Jurkat, Clone E6-1 (cell line): ENCODE measurements around the gene SYT3.
"Not testable (repeated sequence)": the region's sequence is repeated elsewhere in the genome, so short reads cannot be mapped to it uniquely, and the experiment has no call there.

Experiments
- DNase-seq: peaks from one replicate; pipeline ENCODE4 v3.0.0-alpha.2; 2011; ENCODE audit warnings: low read depth, low spot score
- H3K4me3 ChIP-seq: 2 replicates; pipeline ENCODE4 v1.5.1; 2011; ENCODE audit warnings: mild to moderate bottlenecking, low read length, control low read depth, moderate library complexity

The SYT3 gene

DNA sequence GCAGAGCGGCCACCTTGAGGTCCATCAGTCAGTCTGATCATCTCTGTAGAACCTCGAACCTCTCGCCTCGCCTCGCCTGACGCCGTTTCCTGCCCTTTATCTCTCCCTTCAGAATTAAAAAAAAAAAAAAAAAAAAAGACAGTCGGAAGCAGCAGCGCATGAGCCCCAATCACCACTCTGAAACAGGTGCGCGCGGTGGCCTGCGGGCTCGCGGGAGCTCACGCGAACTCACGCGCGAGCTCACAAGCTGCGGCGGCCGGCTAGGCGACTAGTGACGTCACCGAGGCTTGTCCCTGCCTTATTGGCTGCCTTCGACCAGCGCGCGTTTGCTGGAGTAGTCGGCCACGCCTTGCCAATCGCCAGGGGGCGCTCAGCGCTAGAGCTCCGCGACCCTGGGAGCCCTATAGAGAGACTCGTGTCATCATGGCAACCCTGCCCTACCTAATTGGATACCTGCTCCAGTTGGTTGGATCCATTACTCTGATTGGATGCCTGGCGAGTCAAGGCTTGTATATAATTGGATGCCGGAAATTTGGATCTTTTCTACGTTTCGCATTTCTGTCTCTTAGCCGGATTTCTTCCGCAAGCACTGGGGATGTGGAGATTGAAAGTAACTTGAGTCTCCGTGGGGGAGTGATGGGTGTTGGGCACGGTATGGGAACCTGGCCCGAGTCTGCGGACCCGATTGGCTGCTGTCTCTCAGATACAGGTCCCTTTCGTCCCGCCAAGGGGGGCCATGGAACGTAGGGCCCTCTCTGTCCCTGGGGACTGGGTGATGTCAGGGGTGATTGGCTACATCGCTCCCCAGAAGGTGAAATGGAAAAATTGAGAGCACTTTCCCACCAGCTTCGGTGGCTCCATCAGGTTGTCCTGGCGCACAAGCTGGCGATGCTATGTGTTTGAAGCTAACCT is 31.6 kb downstream of the SYT3 start:
- peak; percentile 91 for DNase-seq
- H3K4me3 ChIP-seq: no peak overlapping the region

- no peak overlapping the region for H3K4me3 ChIP-seq
- DNase-seq: no peak
These were observed 32.3 kb downstream of the SYT3 start for GRCh38 chr19:50607388-50607787.

DNA sequence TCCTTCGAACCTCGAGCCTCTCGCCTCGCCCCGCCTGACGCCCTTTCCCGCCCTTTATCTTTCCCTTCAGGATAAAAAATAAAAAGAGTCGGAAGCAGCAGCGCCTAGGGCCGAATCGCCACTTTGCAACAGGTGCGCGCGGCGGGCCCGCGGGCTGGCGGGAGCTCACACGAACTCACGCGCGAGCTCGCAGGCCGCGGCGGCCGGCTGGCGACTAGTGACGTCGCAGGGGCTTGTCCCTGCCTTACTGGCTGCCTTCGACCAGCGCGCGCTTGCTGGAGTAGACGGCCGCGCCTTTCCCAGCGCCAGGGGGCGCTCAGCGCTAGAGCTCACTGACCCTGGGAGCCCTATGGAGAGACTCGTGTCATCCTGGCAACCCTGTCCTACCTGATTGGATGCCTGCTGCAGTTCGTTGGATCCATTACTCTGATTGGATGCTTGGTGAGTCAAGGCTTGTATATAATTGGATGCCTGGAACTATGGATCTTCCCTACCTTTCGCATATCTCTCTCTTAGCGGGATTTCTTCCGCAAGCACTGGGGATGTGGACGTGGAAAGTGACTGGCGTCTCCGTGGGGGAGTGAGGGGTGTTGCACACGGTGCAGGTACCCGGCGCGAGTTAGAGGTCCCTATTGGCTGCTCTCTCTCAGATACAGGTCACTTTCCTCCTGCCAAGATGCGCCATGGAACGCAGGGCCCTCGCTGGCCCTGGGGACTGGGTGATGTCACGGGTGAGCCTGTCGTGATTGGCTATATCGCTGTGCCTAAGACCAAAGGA is 33.4 kb downstream of the SYT3 start:
- H3K4me3 ChIP-seq, DNase-seq: not testable (repeated sequence)

- H3K4me3 ChIP-seq, DNase-seq: not testable (repeated sequence)
These were observed 35.2 kb downstream of the SYT3 start for GRCh38 chr19:50604264-50605073.

- H3K4me3 ChIP-seq: no peak overlapping the region
- no peak for DNase-seq
These were observed 36.7 kb downstream of the SYT3 start for GRCh38 chr19:50602935-50603334.

DNA sequence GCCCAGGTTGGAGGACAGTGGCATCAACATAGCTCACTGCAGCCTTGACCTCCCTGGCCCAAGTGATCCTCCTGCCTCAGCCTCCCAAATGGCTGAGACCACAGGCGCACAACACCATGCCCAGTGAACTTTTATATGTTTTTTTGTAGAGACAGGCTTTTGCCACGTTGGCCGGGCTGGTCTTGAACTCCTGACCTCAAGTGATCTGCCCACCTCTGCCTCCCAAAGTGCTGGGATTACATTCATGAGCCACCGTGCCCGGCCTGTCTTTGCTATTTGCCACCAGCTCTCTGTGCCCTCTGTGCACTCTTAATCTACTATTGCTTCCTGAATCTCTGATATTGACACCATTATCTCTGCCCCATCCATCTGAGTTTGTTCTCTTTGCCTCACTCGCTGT is 37.2 kb downstream of the SYT3 start:
- H3K4me3 ChIP-seq: no peak overlapping the region
- no peak for DNase-seq

DNA sequence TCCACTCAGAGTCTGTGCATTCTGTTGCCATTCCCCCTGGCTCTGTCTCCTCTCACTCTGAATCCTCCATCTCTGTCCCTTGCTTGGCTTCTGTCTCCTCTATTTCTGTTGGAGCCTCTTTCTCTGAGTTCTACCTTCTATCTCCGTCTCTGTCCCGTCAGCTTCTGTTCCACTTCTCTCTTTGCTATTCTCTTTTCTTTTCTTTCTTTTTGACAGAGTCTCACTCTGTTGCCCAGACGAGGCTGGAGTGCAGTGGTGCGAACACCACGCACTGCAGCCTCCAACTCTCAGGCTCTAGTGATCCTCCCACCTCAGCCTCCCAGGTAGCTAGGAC is 37.6 kb downstream of the SYT3 start:
- DNase-seq: no peak
- H3K4me3 ChIP-seq: no peak overlapping the region

- no peak for DNase-seq
- no peak overlapping the region for H3K4me3 ChIP-seq
These were observed 38.1 kb downstream of the SYT3 start for GRCh38 chr19:50601407-50602088.

- no peak overlapping the region for H3K4me3 ChIP-seq
- no peak for DNase-seq
These were observed 40.3 kb downstream of the SYT3 start for GRCh38 chr19:50599427-50599826.

DNA sequence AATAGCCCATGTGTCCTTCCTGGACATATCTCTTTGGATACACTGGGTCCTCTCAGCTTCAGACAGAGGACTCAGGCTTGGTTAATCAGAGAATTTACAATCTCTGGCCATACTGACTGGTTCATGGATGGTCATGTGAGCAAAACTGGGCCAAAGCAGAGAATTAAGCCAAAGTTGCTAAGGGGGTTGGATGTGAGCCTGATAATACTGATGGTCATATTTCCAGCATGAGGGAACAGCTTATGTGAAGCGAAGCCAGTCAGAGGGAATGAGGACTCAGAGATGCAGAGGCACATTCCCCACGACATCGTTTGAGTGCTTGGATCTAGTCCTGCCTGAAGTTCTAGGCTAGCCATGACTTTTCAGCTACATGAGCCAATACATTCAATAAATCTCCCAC is 49.5 kb downstream of the SYT3 start:
- DNase-seq: no peak

DNA sequence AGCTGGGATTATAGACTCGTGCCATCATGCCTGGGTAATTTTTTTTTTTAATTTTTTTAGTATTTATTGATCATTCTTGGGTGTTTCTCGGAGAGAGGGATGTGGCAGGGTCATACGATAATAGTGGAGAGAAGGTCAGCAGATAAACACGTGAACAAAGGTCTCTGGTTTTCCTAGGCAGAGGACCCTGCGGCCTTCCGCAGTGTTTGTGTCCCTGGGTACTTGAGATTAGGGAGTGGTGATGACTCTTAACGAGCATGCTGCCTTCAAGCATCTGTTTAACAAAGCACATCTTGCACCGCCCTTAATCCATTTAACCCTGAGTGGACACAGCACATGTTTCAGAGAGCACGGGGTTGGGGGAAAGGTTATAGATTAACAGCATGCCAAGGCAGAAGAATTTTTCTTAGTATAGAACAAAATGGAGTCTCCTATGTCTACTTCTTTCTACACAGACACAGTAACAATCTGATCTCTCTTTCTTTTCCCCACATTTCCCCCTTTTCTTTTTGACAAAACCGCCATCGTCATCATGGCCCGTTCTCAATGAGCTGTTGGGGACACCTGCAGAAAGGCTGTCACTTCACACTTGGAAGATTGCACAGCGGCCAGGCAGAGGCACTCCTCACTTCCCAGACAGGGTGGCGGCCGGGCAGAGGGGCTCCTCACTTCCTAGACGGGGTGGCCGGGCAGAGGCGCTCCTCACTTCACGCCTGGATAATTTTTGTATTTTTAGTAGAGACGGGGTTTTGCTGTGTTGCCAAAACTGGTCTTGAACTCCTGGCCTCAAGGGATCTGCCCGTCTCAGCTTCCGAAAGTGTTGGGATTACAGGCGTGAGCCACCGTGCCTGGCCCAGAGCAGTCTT is 57.7 kb downstream of the SYT3 start:
- H3K4me3 ChIP-seq: not testable (repeated sequence)

More for the DNA sequence above, 49.5 kb downstream of the SYT3 start:
- H3K4me3 ChIP-seq: no peak overlapping the region

GRCh38 chr19:50580970-50581634 is 58.6 kb downstream of the SYT3 start:
- H3K4me3 ChIP-seq: no peak overlapping the region
- no peak for DNase-seq

More for the DNA sequence above, 57.7 kb downstream of the SYT3 start:
- not testable (repeated sequence) for DNase-seq

DNA sequence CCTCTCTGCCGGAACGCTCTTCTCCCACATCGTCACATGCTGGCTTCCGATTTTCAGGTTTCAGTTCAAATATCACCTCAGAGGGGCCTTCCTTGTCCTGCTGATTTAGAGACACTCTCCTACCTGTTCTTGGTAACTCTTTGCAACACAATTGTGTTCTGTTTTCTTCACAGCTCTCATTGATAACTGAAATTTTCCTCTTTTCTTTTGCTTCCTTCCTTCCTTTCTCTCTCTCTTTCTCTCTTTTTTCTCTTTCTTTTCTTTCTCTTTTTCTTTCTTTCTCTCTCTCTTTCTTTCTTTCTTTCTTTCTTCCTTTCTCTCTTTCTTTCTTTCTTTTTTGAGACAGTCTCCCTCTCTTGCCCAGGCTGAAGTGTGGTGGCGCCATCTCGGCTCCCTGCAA is 59.4 kb downstream of the SYT3 start:
- no peak for DNase-seq
- H3K4me3 ChIP-seq: no peak overlapping the region

GRCh38 chr19:50576769-50577168 is 62.9 kb downstream of the SYT3 start:
- H3K4me3 ChIP-seq, DNase-seq: not testable (repeated sequence)

DNA sequence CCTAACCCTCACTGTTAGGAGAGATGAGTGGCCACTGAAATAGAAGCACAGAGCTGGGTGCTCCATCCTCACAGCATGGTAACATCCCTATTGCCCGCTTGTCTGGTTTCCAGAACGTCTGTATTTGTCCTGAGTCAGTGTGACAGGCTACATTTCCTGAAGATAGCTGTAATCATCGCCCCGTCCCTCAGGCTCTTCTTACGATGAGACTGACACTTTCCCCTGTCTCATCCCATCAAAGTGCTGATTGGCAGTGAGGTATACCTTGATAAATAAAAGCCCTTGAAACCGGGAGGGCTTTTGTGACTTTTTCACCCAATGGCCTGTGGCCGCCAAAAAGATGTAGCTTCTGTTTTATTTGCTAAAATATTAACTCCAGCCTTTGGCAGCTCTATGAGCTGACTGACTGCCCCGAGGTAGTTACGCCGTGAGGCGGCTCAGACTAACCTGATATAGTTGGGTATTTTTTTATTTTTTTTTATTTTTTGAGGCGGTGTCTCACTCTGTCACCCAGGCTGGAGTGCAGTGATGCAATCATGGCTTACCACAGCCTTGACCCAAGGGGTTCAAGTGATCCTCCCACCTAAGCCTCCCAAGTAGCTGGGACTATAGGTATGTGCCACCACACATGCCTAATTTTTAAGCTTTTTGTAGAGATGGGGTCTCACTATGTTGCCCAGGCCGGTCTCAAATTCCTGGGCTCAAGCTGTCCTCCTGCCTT is 65.8 kb downstream of the SYT3 start:
- H3K4me3 ChIP-seq: no peak overlapping the region
- no peak for DNase-seq
